UCSD-AML1 (cell line): ENCODE results near the gene AP2M1.
"Not testable (repeated sequence)": the region's sequence is repeated elsewhere in the genome, so short reads cannot be mapped to it uniquely, and the experiment has no call there.

Experiments
- DNase-seq: peaks from one replicate; lab custom pipeline; 2025; ENCODE audit not compliant: unreplicated experiment; lab: John Stamatoyannopoulos, UW

The AP2M1 gene

GRCh38 chr3:184156522-184156955 is 18.1 kb upstream of the AP2M1 start:
- DNase-seq, result peak; percentile 31

GRCh38 chr3:184157206-184157605 is 17.4 kb upstream of the AP2M1 start:
- no peak for DNase-seq

- no peak for DNase-seq
These were observed 16.3 kb upstream of the AP2M1 start for GRCh38 chr3:184158404-184158803.

- DNase-seq, result peak; percentile 19
These were observed 14.2 kb upstream of the AP2M1 start for GRCh38 chr3:184160456-184160855.

GRCh38 chr3:184162571-184163070 is 12.0 kb upstream of the AP2M1 start:
- DNase-seq, result not testable (repeated sequence)

- DNase-seq, result no peak
These were observed 9.9 kb upstream of the AP2M1 start for GRCh38 chr3:184164648-184165330.

GRCh38 chr3:184165543-184165942 is 9.1 kb upstream of the AP2M1 start:
- no peak for DNase-seq

GRCh38 chr3:184166671-184167070 is 8.0 kb upstream of the AP2M1 start:
- DNase-seq, result no peak

- DNase-seq, result no peak
These were observed 6.9 kb upstream of the AP2M1 start for GRCh38 chr3:184167786-184168185.

GRCh38 chr3:184168363-184169120 is 6.1 kb upstream of the AP2M1 start:
- no peak for DNase-seq

GRCh38 chr3:184169896-184170875 is 4.5 kb upstream of the AP2M1 start:
- no peak for DNase-seq

- no peak for DNase-seq
These were observed 3.1 kb upstream of the AP2M1 start for GRCh38 chr3:184171562-184171961.

GRCh38 chr3:184172681-184173373 is 1.8 kb upstream of the AP2M1 start:
- no peak for DNase-seq

GRCh38 chr3:184173374-184173722 is 1.3 kb upstream of the AP2M1 start:
- no peak for DNase-seq

GRCh38 chr3:184174284-184174645 is 390 bp upstream of the AP2M1 start:
- DNase-seq, result no peak

- no peak for DNase-seq
These were observed 851 bp downstream of the AP2M1 start for GRCh38 chr3:184175506-184175905.

GRCh38 chr3:184175981-184176376 is 1.3 kb downstream of the AP2M1 start:
- no peak for DNase-seq

GRCh38 chr3:184176377-184177330 is 2.0 kb downstream of the AP2M1 start:
- peak; percentile 49 for DNase-seq

- DNase-seq, result no peak
These were observed 2.7 kb downstream of the AP2M1 start for GRCh38 chr3:184177331-184177731.
